Lower leg skin (tissue), 3 donors: ENCODE results near the gene TFEC.

Experiments used
- CTCF ChIP-seq, 3 donors: fragments of 450-650 bp; IDR thresholded peaks; one replicate each; pipeline ENCODE4 v1.5.1; 2016; ENCODE audit warnings: antibody characterized with exemption in 3 of 3, mild to moderate bottlenecking in 3 of 3, moderate library complexity in 2 of 3
- POLR2A ChIP-seq, 2 donors: fragments of 450-650 bp; IDR thresholded peaks; one replicate each; pipeline ENCODE4 v1.6.1; 2016 to 2017; ENCODE audit warnings: antibody characterized with exemption in 2 of 2, mild to moderate bottlenecking in 1 of 2, moderate library complexity in 1 of 2

- no peak for TF ChIP-seq CTCF (IDR thresholded peaks at IDR 0.05)
- TF ChIP-seq POLR2A (IDR thresholded peaks at IDR 0.05) = no peak
Measured at GRCh38 chr7:115973406-115973805, 57.2 kb downstream of the TFEC start.
